Esophagus squamous epithelium (tissue), 5 donors: ENCODE measurements around the gene ARHGAP26. TPM values are rescaled to one million over a fixed set of nuclear protein-coding genes. Genes with fewer than 3 reads are reported as not detected.

Experiments used
- DNase-seq: peaks from one replicate; lab custom pipeline; 2025; lab: John Stamatoyannopoulos, UW
- H3K27ac ChIP-seq, 4 donors: fragments of 200-600 bp; sonication (generic); one replicate each; pipeline ENCODE4 v1.5.1; 2016 to 2019; ENCODE audit warnings: mild to moderate bottlenecking in 1 of 4
- H3K27me3 ChIP-seq, 4 donors: fragments of 200-600 bp; sonication (generic); 1 replicate in 3 of 4; 2 replicates in 1 of 4; pipeline versions ENCODE4 v1.5.1 to v1.6.0; 2017 to 2021; ENCODE audit warnings: antibody characterized with exemption in 1 of 4
- H3K36me3 ChIP-seq, 3 donors: fragments of 200-600 bp; sonication (generic); one replicate each; pipeline ENCODE4 v1.5.1; 2016 to 2019
- H3K4me1 ChIP-seq, 3 donors: fragments of 200-600 bp; sonication (generic); one replicate each; pipeline ENCODE4 v1.5.1; 2017 to 2019
- H3K4me3 ChIP-seq, 4 donors: fragments of 200-600 bp; sonication (generic); 1 replicate in 3 of 4; 2 replicates in 1 of 4; pipeline ENCODE4 v1.5.1; 2016 to 2019; ENCODE audit warnings: mild to moderate bottlenecking in 2 of 4, moderate library complexity in 1 of 4
- H3K9me3 ChIP-seq, 3 donors: fragments of 200-600 bp; sonication (generic); one replicate each; pipeline ENCODE4 v1.5.1; 2016 to 2019
- CTCF ChIP-seq, 6 experiments: fragments of 450-650 bp in 4 of 6; fragments of 200-600 bp in 2 of 6; sonication (generic) in 2 of 6; IDR thresholded peaks; one replicate each; pipeline ENCODE4 v1.5.1; 2016 to 2019; ENCODE audit warnings: antibody characterized with exemption in 6 of 6, mild to moderate bottlenecking in 4 of 6, moderate library complexity in 4 of 6
- POLR2A ChIP-seq, 4 donors: fragments of 450-650 bp; IDR thresholded peaks; one replicate each; pipeline ENCODE4 v1.6.1; 2017; ENCODE audit warnings: antibody characterized with exemption in 4 of 4, mild to moderate bottlenecking in 4 of 4, moderate library complexity in 3 of 4
- WGBS, 2 donors: methylation state at CpG; one replicate each; pipeline ENCODE4 v1.1.5; 2018; 5-methylcytosine and 5-hydroxymethylcytosine counted together
- intact Hi-C: fragments of 100-400 bp; cut with DNase I; formaldehyde crosslinking; loops from one replicate; pipeline ENCODE4 v1.15.0; 2022
- total RNA-seq, 4 donors: library from RNA; depleted of rRNA; stranded (reverse); fragments of >200 nt; gene quantifications; one replicate each; pipeline ENCODE4 v1.1.0, GENCODE V29; 2016
- donor health status: DM: yes; HTN: yes; CAD: no.

The ARHGAP26 gene
- total RNA-seq, 4 donors from 2014 or later = 4.4 to 18.7 (median 15.4) TPM

GRCh38 chr5:142807372-142807911, 37.3 kb downstream of the ARHGAP26 start:
- H3K27ac ChIP-seq = peak overlapping the region in 2 of 4 donors; percentile 18 to 65
- H3K36me3 ChIP-seq = no peaks in the 10 kb centered on the region
- DNase-seq = no peak
- intact Hi-C loops = no loop called here
- peaks cover 0 to 42% (median 3%) of the 10 kb centered on the region in 3 donors for H3K4me1 ChIP-seq
- H3K27me3 ChIP-seq = no peaks in the 10 kb centered on the region
- no peak overlapping the region for H3K4me3 ChIP-seq
- TF ChIP-seq CTCF (IDR thresholded peaks at IDR 0.05) (no peak), POLR2A (IDR thresholded peaks at IDR 0.05) (no peak)
- no peaks in the 10 kb centered on the region for H3K9me3 ChIP-seq
- WGBS, 2 donors = 85 to 91% methylated on average over 6 of the region's 6 CpGs

- intact Hi-C loops = no loop called here
- H3K4me1 ChIP-seq = peaks cover 0 to 49% (median 8%) of the 10 kb centered on the region in 3 donors
- no peak overlapping the region for H3K4me3 ChIP-seq
- no peaks in the 10 kb centered on the region for H3K36me3 ChIP-seq
- WGBS, 2 donors = 75 to 83% methylated on average over 2 of the region's 2 CpGs
- TF ChIP-seq POLR2A (IDR thresholded peaks at IDR 0.05) = no peak
- TF ChIP-seq CTCF (IDR thresholded peaks at IDR 0.05) = no peak
- H3K9me3 ChIP-seq = no peaks in the 10 kb centered on the region
- no peaks in the 10 kb centered on the region for H3K27me3 ChIP-seq
- DNase-seq = no peak
- peak overlapping the region in 1 of 4 donors; percentile 6 for H3K27ac ChIP-seq
Measured at GRCh38 chr5:142808878-142809598, 38.9 kb downstream of the ARHGAP26 start.

- H3K27ac ChIP-seq = peak overlapping the region in 1 of 4 donors; percentile 6
- DNase-seq = no peak
- TF ChIP-seq POLR2A (IDR thresholded peaks at IDR 0.05) (no peak), CTCF (IDR thresholded peaks at IDR 0.05) (no peak)
- H3K9me3 ChIP-seq = no peaks in the 10 kb centered on the region
- H3K4me3 ChIP-seq = no peak overlapping the region
- no peaks in the 10 kb centered on the region for H3K36me3 ChIP-seq
- intact Hi-C loops = no loop called here
- H3K4me1 ChIP-seq = peaks cover 0 to 58% (median 8%) of the 10 kb centered on the region in 3 donors
- H3K27me3 ChIP-seq = no peaks in the 10 kb centered on the region
- 20 to 50% methylated on average over 1 of the region's 1 CpG for WGBS, 2 donors
Measured at GRCh38 chr5:142810081-142810480, 39.9 kb downstream of the ARHGAP26 start.

GRCh38 chr5:142810743-142811290, 40.6 kb downstream of the ARHGAP26 start:
- intact Hi-C loops = no loop called here
- no peaks in the 10 kb centered on the region for H3K9me3 ChIP-seq
- H3K4me1 ChIP-seq = peaks cover 0 to 62% (median 8%) of the 10 kb centered on the region in 3 donors
- H3K27ac ChIP-seq = peak overlapping the region in 1 of 4 donors; percentile 16
- TF ChIP-seq POLR2A (IDR thresholded peaks at IDR 0.05) (no peak), CTCF (IDR thresholded peaks at IDR 0.05) (no peak)
- no peak for DNase-seq
- WGBS, 2 donors = 86 to 95% methylated on average over 6 of the region's 6 CpGs
- H3K4me3 ChIP-seq = no peak overlapping the region
- H3K27me3 ChIP-seq = no peaks in the 10 kb centered on the region
- H3K36me3 ChIP-seq = no peaks in the 10 kb centered on the region
